Activated CD8-positive, alpha-beta memory T cell treated with anti-CD3 and anti-CD28 coated beads, Interleukin-2, amount 50 U/mL, for 24 hours (primary cell): ENCODE measurements around the gene PRSS8.
"Not testable (repeated sequence)": the region's sequence is repeated elsewhere in the genome, so short reads cannot be mapped to it uniquely, and the experiment has no call there.

Experiments
- DNase-seq: peaks from one replicate; pipeline ENCODE4 v3.0.0-alpha.2; 2020; ENCODE audit errors: extremely low read depth

Gene PRSS8

GRCh38 chr16:31135535-31136286, at the start of gene PRSS8:
Gene PRSS8, minus strand, starts transcription at chr16:31135727. Its CDS starts 229 bp downstream, at chr16:31135498.
- DNase-seq, result no peak

GRCh38 chr16:31184888-31185287, 49.4 kb upstream of the PRSS8 start:
- no peak for DNase-seq

- no peak for DNase-seq
These were observed 48.2 kb upstream of the PRSS8 start for GRCh38 chr16:31183432-31184428.

GRCh38 chr16:31182391-31182790, 46.9 kb upstream of the PRSS8 start:
- no peak for DNase-seq

GRCh38 chr16:31181102-31181830, 45.7 kb upstream of the PRSS8 start:
- DNase-seq, result no peak

GRCh38 chr16:31179747-31180459, 44.4 kb upstream of the PRSS8 start, which contains the start of gene FUS:
Gene FUS, plus strand, starts transcription at chr16:31180139. Its CDS starts 76 bp downstream, at chr16:31180215.
- peak; percentile 69 for DNase-seq

GRCh38 chr16:31179219-31179746, 43.8 kb upstream of the PRSS8 start:
- DNase-seq, result no peak

- DNase-seq, result no peak
These were observed 41.6 kb upstream of the PRSS8 start for GRCh38 chr16:31177136-31177535.

GRCh38 chr16:31170048-31170447, 34.5 kb upstream of the PRSS8 start:
- DNase-seq, result not testable (repeated sequence)

GRCh38 chr16:31168848-31169247, 33.3 kb upstream of the PRSS8 start:
- no peak for DNase-seq

- no peak for DNase-seq
These were observed 31.8 kb upstream of the PRSS8 start for GRCh38 chr16:31167315-31167714.

- DNase-seq, result no peak
These were observed 21.6 kb upstream of the PRSS8 start for GRCh38 chr16:31157136-31157535.

- not testable (repeated sequence) for DNase-seq
These were observed 15.4 kb upstream of the PRSS8 start for GRCh38 chr16:31150976-31151375.

GRCh38 chr16:31149894-31150890, 14.7 kb upstream of the PRSS8 start, which contains the start of gene PRSS36:
Gene PRSS36, minus strand, starts transcription at chr16:31150066. Its CDS starts 31 bp downstream, at chr16:31150035.
- DNase-seq, result no peak

- no peak for DNase-seq
These were observed 13.8 kb upstream of the PRSS8 start for GRCh38 chr16:31149332-31149731.

- DNase-seq, result no peak
These were observed 13.4 kb upstream of the PRSS8 start for GRCh38 chr16:31148896-31149295.

GRCh38 chr16:31148281-31148728, 12.8 kb upstream of the PRSS8 start:
- DNase-seq, result no peak

GRCh38 chr16:31147574-31147973, 12.0 kb upstream of the PRSS8 start:
- DNase-seq, result no peak

GRCh38 chr16:31145398-31145990, 10.0 kb upstream of the PRSS8 start:
- no peak for DNase-seq
